ENCODE results near the gene ADAM15.

ADAM15 gene

GRCh38 chr1:155080312-155081228 lies 29.5 kb downstream of the ADAM15 start:
- Histone ChIP-seq H3K79me2 (ENCODE audit: insufficient read depth, low read length) (no peaks in the 10 kb centered on the region), H3K9ac (ENCODE audit: low read length) (peak overlapping the region; percentile 26; the same call in 1 of the 2 replicates), H3K36me3 (ENCODE audit: insufficient read depth, low read length) (no peaks in the 10 kb centered on the region), H3F3A (ENCODE audit: insufficient read depth, low read length) (no peaks in the 10 kb centered on the region), H3K27me3 (ENCODE audit: insufficient read depth, low read length) (peaks cover 6% of the 10 kb centered on the region; the same call in 1 of the 2 replicates), H3K9me3 (ENCODE audit: low read length) (no peaks in the 10 kb centered on the region), H3K4me2 (ENCODE audit: low read length) (peak overlapping the region; percentile 59), H3K27ac (ENCODE audit: low read depth, low read length, poor library complexity, severe bottlenecking) (no peak overlapping the region), H2AFZ (ENCODE audit: low read length) (no peak overlapping the region), H3K4me1 (ENCODE audit: insufficient read depth, low read length, severe bottlenecking) (peaks cover 53% of the 10 kb centered on the region), H3K4me3 (ENCODE audit: low read depth, low read length, poor library complexity, severe bottlenecking) (peak overlapping the region; percentile 52), H3K9me2 (ENCODE audit: low read depth, low read length) (no peaks in the 10 kb centered on the region), H4K20me1 (ENCODE audit: insufficient read depth, low read length) (no peaks in the 10 kb centered on the region)
- no peak for TF ChIP-seq EZH2 (IDR thresholded peaks at IDR 0.05; ENCODE audit: borderline replicate concordance, low read length)
- no peak for TF ChIP-seq CTCF (IDR thresholded peaks at IDR 0.05; ENCODE audit: low read length)

GRCh38 chr1:155081472-155082300 lies 30.6 kb downstream of the ADAM15 start:
- Histone ChIP-seq H3K27me3 (ENCODE audit: insufficient read depth, low read length) (peaks cover 6% of the 10 kb centered on the region; the same call in 1 of the 2 replicates), H3F3A (ENCODE audit: insufficient read depth, low read length) (no peaks in the 10 kb centered on the region), H3K9me2 (ENCODE audit: low read depth, low read length) (no peaks in the 10 kb centered on the region), H2AFZ (ENCODE audit: low read length) (no peak overlapping the region), H3K9ac (ENCODE audit: low read length) (peak overlapping the region; percentile 7; the same call in 1 of the 2 replicates), H4K20me1 (ENCODE audit: insufficient read depth, low read length) (no peaks in the 10 kb centered on the region), H3K4me3 (ENCODE audit: low read depth, low read length, poor library complexity, severe bottlenecking) (peak overlapping the region; percentile 52), H3K9me3 (ENCODE audit: low read length) (no peaks in the 10 kb centered on the region), H3K4me2 (ENCODE audit: low read length) (peak overlapping the region; percentile 59), H3K79me2 (ENCODE audit: insufficient read depth, low read length) (no peaks in the 10 kb centered on the region), H3K4me1 (ENCODE audit: insufficient read depth, low read length, severe bottlenecking) (peaks cover 63% of the 10 kb centered on the region), H3K27ac (ENCODE audit: low read depth, low read length, poor library complexity, severe bottlenecking) (no peak overlapping the region), H3K36me3 (ENCODE audit: insufficient read depth, low read length) (no peaks in the 10 kb centered on the region)
- TF ChIP-seq EZH2 (IDR thresholded peaks at IDR 0.05; ENCODE audit: borderline replicate concordance, low read length) (0 out of 2 replicates have a peak, but pooled peaks have one; percentile 60), CTCF (IDR thresholded peaks at IDR 0.05; ENCODE audit: low read length) (no peak)

- Histone ChIP-seq H4K20me1 (ENCODE audit: insufficient read depth, low read length) (no peaks in the 10 kb centered on the region), H3K4me1 (ENCODE audit: insufficient read depth, low read length, severe bottlenecking) (peaks cover 63% of the 10 kb centered on the region), H3K27ac (ENCODE audit: low read depth, low read length, poor library complexity, severe bottlenecking) (no peak overlapping the region), H3K4me3 (ENCODE audit: low read depth, low read length, poor library complexity, severe bottlenecking) (peak overlapping the region; percentile 52), H3K4me2 (ENCODE audit: low read length) (peak overlapping the region; percentile 59), H3K9me2 (ENCODE audit: low read depth, low read length) (no peaks in the 10 kb centered on the region), H2AFZ (ENCODE audit: low read length) (no peak overlapping the region), H3K9ac (ENCODE audit: low read length) (no peak overlapping the region; the same call in 1 of the 2 replicates), H3K36me3 (ENCODE audit: insufficient read depth, low read length) (no peaks in the 10 kb centered on the region), H3K79me2 (ENCODE audit: insufficient read depth, low read length) (no peaks in the 10 kb centered on the region), H3F3A (ENCODE audit: insufficient read depth, low read length) (no peaks in the 10 kb centered on the region), H3K27me3 (ENCODE audit: insufficient read depth, low read length) (peaks cover 6% of the 10 kb centered on the region; the same call in 1 of the 2 replicates), H3K9me3 (ENCODE audit: low read length) (no peaks in the 10 kb centered on the region)
- TF ChIP-seq CTCF (IDR thresholded peaks at IDR 0.05; ENCODE audit: low read length) (no peak), EZH2 (IDR thresholded peaks at IDR 0.05; ENCODE audit: borderline replicate concordance, low read length) (no peak)
These were observed 31.4 kb downstream of the ADAM15 start for GRCh38 chr1:155082301-155083051.

Measured in OCI-LY1 (cell line).